ENCODE measurements around the gene CATSPER3. TPM values are rescaled to one million over a fixed set of nuclear protein-coding genes. Genes with fewer than 3 reads are reported as not detected.

Gene CATSPER3
- total RNA-seq, 2 experiments from 2014 or later, result 0.56 TPM; not detected in 1

- POLR2A ChIA-PET, result no interaction called here
- Mint-ChIP-seq H3K36me3 (ENCODE audit: low read depth) (no peaks in the 10 kb centered on the region), H3K27ac (no peak overlapping the region), H3K4me1 (ENCODE audit: low read depth) (no peaks in the 10 kb centered on the region), H3K9me3 (no peaks in the 10 kb centered on the region), H3K27me3 (no peaks in the 10 kb centered on the region), H3K4me3 (no peak overlapping the region)
- CTCF ChIA-PET, result no interaction called here
- TF ChIP-seq, protein P1, sequence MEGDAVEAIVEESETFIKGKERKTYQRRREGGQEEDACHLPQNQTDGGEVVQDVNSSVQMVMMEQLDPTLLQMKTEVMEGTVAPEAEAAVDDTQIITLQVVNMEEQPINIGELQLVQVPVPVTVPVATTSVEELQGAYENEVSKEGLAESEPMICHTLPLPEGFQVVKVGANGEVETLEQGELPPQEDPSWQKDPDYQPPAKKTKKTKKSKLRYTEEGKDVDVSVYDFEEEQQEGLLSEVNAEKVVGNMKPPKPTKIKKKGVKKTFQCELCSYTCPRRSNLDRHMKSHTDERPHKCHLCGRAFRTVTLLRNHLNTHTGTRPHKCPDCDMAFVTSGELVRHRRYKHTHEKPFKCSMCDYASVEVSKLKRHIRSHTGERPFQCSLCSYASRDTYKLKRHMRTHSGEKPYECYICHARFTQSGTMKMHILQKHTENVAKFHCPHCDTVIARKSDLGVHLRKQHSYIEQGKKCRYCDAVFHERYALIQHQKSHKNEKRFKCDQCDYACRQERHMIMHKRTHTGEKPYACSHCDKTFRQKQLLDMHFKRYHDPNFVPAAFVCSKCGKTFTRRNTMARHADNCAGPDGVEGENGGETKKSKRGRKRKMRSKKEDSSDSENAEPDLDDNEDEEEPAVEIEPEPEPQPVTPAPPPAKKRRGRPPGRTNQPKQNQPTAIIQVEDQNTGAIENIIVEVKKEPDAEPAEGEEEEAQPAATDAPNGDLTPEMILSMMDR (IDR thresholded peaks at IDR 0.05), result no peak
- DNase-seq (no peak), ATAC-seq (ENCODE audit: poor library complexity) (no peak)
- no peaks in the 10 kb centered on the region for H3K27me3 ChIP-seq (ENCODE audit: control insufficient read depth in 1 of 2, insufficient read depth in 2 of 2, low read length in 2 of 2)
- no peaks in the 10 kb centered on the region for H3K36me3 ChIP-seq (ENCODE audit: insufficient read depth, low read length)
- H3K4me1 ChIP-seq (ENCODE audit: insufficient read depth, low read length), result no peaks in the 10 kb centered on the region
- H3K4me3 ChIP-seq (ENCODE audit: low read length), result no peak overlapping the region
- intact Hi-C loops (cut with DNase I, micrococcal nuclease), result no loop called here
- H3K9me3 ChIP-seq (ENCODE audit: control insufficient read depth in 1 of 2, insufficient read depth in 1 of 2, low read length in 2 of 2), result no peaks in the 10 kb centered on the region
- no peak overlapping the region for H3K27ac ChIP-seq (ENCODE audit: low read depth in 1 of 2, low read length in 2 of 2)
Observed at GRCh38 chr5:135012951-135013391, 45.3 kb downstream of the CATSPER3 start.

GRCh38 chr5:135013445-135013844, 45.7 kb downstream of the CATSPER3 start:
- no peaks in the 10 kb centered on the region for H3K36me3 ChIP-seq (ENCODE audit: insufficient read depth, low read length)
- Mint-ChIP-seq H3K27ac (no peak overlapping the region), H3K9me3 (no peaks in the 10 kb centered on the region), H3K27me3 (no peaks in the 10 kb centered on the region), H3K36me3 (ENCODE audit: low read depth) (no peaks in the 10 kb centered on the region), H3K4me3 (no peak overlapping the region), H3K4me1 (ENCODE audit: low read depth) (no peaks in the 10 kb centered on the region)
- ChIA-PET CTCF (no interaction called here), POLR2A (no interaction called here)
- ATAC-seq (ENCODE audit: poor library complexity) (no peak), DNase-seq (no peak)
- intact Hi-C loops (cut with DNase I, micrococcal nuclease), result no loop called here
- no peak overlapping the region for H3K27ac ChIP-seq (ENCODE audit: low read depth in 1 of 2, low read length in 2 of 2)
- H3K4me3 ChIP-seq (ENCODE audit: low read length), result no peak overlapping the region
- no peaks in the 10 kb centered on the region for H3K27me3 ChIP-seq (ENCODE audit: control insufficient read depth in 1 of 2, insufficient read depth in 2 of 2, low read length in 2 of 2)
- no peaks in the 10 kb centered on the region for H3K9me3 ChIP-seq (ENCODE audit: control insufficient read depth in 1 of 2, insufficient read depth in 1 of 2, low read length in 2 of 2)
- TF ChIP-seq, protein P1 (IDR thresholded peaks at IDR 0.05), result no peak
- no peaks in the 10 kb centered on the region for H3K4me1 ChIP-seq (ENCODE audit: insufficient read depth, low read length)

GRCh38 chr5:135013947-135014570, 46.4 kb downstream of the CATSPER3 start:
- Mint-ChIP-seq H3K27me3 (no peaks in the 10 kb centered on the region), H3K9me3 (no peaks in the 10 kb centered on the region), H3K4me3 (no peak overlapping the region), H3K27ac (no peak overlapping the region), H3K36me3 (ENCODE audit: low read depth) (no peaks in the 10 kb centered on the region), H3K4me1 (ENCODE audit: low read depth) (no peaks in the 10 kb centered on the region)
- Histone ChIP-seq H3K4me1 (ENCODE audit: insufficient read depth, low read length) (no peaks in the 10 kb centered on the region), H3K4me3 (ENCODE audit: low read length) (no peak overlapping the region), H3K27me3 (ENCODE audit: control insufficient read depth in 1 of 2, insufficient read depth in 2 of 2, low read length in 2 of 2) (no peaks in the 10 kb centered on the region), H3K9me3 (ENCODE audit: control insufficient read depth in 1 of 2, insufficient read depth in 1 of 2, low read length in 2 of 2) (no peaks in the 10 kb centered on the region), H3K27ac (ENCODE audit: low read depth in 1 of 2, low read length in 2 of 2) (no peak overlapping the region), H3K36me3 (ENCODE audit: insufficient read depth, low read length) (no peaks in the 10 kb centered on the region)
- TF ChIP-seq, protein P1 (IDR thresholded peaks at IDR 0.05), result no peak
- intact Hi-C loops (cut with DNase I, micrococcal nuclease), result no loop called here
- ATAC-seq (ENCODE audit: poor library complexity) (no peak), DNase-seq (no peak)
- ChIA-PET POLR2A (no interaction called here), CTCF (no interaction called here)

All from CD4-positive, alpha-beta T cell (primary cell).